GM19452 (cell line): ENCODE measurements around the gene PDE3B.
"Not testable (repeated sequence)": the region's sequence is repeated elsewhere in the genome, so short reads cannot be mapped to it uniquely, and the experiment has no call there.

Source experiments
- ATAC-seq: cut with Tn5 transposase; IDR thresholded peaks from one replicate; pipeline ENCODE4 v1.9.1; 2021; ENCODE audit not compliant: unreplicated experiment

Gene PDE3B

GRCh38 chr11:14881576-14882193 lies 238.1 kb downstream of the PDE3B start:
- ATAC-seq = no peak

- ATAC-seq = no peak
Measured at GRCh38 chr11:14882196-14882595, 238.6 kb downstream of the PDE3B start.

- not testable (repeated sequence) for ATAC-seq
Measured at GRCh38 chr11:14883683-14884082, 240.1 kb downstream of the PDE3B start.

- no peak for ATAC-seq
Measured at GRCh38 chr11:14884667-14885273, 241.2 kb downstream of the PDE3B start.

- ATAC-seq = no peak
Measured at GRCh38 chr11:14886513-14886912, 242.9 kb downstream of the PDE3B start.

GRCh38 chr11:14891143-14892035 lies 247.8 kb downstream of the PDE3B start:
- ATAC-seq = peak; percentile 55

- peak; percentile 95 for ATAC-seq
Measured at GRCh38 chr11:14892036-14892556, 248.5 kb downstream of the PDE3B start, which contains the start of gene CYP2R1. Gene CYP2R1 (minus strand): TSS chr11:14892231. CDS start chr11:14892205, 26 bp downstream.

- no peak for ATAC-seq
Measured at GRCh38 chr11:14892577-14892976, 249.0 kb downstream of the PDE3B start.

GRCh38 chr11:14894657-14895598 lies 251.3 kb downstream of the PDE3B start:
- no peak for ATAC-seq

GRCh38 chr11:14898355-14898754 lies 254.8 kb downstream of the PDE3B start:
- no peak for ATAC-seq

GRCh38 chr11:14898906-14899305 lies 255.3 kb downstream of the PDE3B start:
- no peak for ATAC-seq

GRCh38 chr11:14902650-14903350 lies 259.2 kb downstream of the PDE3B start:
- ATAC-seq = no peak

GRCh38 chr11:14904745-14905103 lies 261.1 kb downstream of the PDE3B start:
- ATAC-seq = no peak

GRCh38 chr11:14905104-14906033 lies 261.8 kb downstream of the PDE3B start:
- peak; percentile 69 for ATAC-seq

- no peak for ATAC-seq
Measured at GRCh38 chr11:14906578-14906977, 263.0 kb downstream of the PDE3B start.

- ATAC-seq = no peak
Measured at GRCh38 chr11:14906993-14907392, 263.4 kb downstream of the PDE3B start.

- peak; percentile 60 for ATAC-seq
Measured at GRCh38 chr11:14907411-14908213, 264.0 kb downstream of the PDE3B start.
